ENCODE results near the gene KRR1.
"Not testable (repeated sequence)": the region's sequence is repeated elsewhere in the genome, so short reads cannot be mapped to it uniquely, and the experiment has no call there.

The KRR1 gene

DNA sequence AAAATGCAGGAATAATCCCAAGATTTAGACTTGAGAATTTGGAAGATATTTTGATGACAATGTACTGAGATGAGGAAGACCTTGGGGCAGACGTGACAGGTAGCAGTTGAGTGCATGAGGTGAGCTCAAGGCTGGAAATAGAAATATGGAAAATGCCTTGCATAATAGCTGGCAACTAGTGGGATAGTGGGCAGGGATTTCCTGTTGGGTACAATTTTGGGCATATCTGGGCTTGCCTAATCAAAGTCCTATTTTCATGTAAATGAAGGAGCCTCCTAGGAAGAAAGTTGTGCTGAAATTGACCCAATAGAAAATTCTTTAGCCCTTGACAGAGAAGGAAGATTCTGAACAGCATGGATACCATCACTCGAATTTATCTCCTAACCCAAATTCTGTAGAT, 37.3 kb downstream of the KRR1 start:
- no peak for DNase-seq

DNA sequence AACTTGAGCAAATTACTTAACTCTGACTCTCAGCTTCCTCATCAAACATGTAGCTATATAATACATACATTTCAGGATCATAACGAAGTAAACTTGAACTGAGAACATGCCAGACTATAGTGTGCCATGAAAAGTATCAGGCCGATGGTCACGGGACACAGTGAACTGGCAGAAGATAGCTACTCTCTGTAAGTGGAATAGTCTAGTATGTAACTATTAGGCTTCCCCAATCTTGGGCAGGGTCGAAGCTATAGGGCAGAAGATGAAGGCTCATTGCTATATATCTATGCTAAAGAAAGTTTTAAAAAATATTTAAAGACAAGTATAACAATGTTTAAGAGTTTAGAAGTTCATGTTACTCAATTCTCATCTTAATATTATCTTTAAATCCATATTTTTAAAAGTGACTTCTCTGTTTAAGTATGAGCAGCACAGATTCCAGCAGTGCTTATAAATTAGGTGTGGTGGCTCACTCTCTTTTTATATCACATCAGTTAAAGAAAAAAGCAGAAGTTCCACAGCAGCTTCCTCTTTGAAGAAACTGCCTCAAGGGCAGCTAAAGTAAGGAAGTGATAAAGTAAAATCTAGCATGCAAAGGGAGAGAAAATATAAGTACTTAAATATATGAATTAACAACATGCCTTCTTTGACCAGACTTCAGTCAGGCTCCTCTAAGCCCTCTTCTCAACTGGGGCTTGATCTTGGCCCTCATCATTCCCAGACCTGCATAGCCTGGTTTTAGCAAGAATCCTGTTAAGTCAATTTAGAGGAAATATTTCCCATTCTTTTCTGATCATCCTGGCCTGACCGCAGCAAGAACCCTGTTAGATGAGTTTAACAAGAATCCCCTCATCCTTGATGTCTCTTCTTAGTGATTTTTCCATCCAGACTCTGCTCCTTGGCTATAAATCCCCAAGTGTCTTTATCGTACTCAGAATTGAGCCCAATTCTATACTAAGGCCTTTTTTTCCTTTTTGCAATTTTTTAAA, 39.2 kb downstream of the KRR1 start:
- no peak for DNase-seq

DNA sequence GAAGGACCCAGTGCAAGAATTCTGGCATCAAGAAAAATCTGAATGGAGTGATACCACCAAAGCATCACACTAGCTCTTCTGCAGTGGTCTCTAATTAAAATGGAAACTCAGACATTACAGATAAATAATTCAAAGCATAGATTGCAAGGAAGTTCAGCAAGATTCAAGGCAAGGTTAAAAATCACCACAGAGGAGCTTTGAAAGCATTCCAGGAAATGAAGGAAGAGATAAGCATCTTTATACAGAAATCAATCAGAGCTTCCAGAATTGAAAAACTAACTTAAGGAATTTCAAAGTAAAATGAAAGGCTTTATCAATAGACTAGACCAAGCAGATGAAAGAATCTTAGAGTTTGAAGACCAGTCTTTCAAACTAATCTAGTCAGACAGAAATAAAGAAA, 51.2 kb downstream of the KRR1 start:
- DNase-seq: no peak

GRCh38 chr12:75459755-75460154, 51.7 kb downstream of the KRR1 start:
- DNase-seq: no peak

- DNase-seq: not testable (repeated sequence)
Measured at GRCh38 chr12:75457866-75458265, 53.5 kb downstream of the KRR1 start.

- DNase-seq: no peak
Measured at GRCh38 chr12:75457191-75457590, 54.2 kb downstream of the KRR1 start.

- no peak for DNase-seq
Measured at GRCh38 chr12:75455839-75456238, 55.6 kb downstream of the KRR1 start.

DNA sequence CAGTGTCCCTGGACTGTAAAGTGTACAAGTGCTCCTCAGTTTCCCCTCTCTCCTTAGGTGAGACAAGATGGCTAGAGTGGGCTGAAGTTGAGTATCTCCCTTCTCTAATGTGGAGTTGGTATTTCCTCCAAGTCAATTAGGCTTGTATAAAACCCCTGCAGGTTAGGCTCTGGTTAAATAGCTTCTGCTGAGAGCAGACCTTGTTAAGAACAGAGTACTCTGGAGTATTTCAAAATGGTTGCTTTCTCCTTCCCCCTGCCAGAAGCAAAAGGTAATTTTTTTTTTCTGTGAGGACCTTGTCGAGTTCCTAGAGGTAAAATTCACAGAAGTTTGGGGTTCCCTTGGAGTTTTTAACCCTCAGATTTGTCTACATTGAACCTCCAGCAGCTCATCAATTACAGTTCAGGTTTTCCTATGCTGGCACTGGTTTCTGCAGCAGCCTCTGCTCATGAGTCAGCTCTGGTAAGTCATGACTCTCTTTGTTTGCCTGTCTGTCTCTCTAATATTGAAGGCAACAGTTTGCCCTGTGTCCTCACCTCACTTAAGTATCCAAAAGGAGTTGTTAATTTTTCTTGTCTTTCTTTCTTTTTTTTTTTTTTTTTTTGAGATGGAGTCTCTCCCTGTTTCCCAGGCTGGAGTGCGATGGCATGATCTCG, 58.6 kb downstream of the KRR1 start:
- DNase-seq: no peak

DNA sequence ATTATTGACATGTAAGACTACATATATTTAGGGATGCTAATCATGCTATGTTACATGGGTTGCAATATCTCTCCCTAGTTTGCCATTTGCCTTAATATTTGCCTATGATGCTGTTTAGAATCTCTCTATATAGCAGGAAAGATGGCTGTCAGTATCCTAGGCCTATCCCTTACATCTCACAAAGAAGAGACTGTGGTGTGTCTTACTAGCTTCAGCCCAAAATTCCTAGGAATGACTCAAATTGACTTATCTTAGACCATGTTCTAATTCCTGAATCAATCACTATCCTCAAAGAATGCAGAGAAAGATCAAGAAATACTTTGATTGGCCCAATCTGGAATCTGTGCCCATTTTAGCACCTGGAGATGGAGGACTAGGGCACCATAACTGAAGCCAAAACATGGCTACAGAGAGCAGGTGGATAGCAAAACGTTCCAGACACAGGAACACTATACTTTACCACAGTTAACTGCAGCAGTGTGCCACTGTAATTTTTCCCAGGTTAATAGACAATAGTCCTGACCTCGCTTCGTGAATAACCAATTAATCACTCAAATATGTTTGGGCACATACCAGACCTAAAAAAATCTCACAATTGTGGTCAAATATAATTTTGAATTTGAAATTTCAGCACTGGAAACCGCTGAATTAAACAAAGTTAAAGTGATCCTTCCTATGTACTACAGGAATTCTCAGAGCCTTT, 63.6 kb downstream of the KRR1 start:
- no peak for DNase-seq

DNA sequence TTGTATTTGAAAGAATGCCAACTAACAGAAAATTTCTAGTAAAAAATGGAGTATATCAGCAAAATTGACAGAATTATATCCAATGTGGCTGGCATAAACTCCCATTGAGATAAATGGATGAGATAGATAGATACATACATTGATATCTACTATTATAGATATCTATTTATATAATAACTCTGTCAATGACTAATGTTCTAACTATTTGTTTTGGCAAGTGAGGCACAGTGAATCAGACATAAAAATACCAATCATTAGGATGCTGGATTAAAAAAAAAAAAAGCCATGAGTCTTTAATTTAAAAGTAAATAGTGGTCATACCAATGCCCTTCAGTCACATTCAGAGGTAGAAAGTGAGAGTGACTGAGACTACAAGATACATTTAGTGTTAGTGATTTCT, 64.6 kb downstream of the KRR1 start:
- DNase-seq: no peak

DNA sequence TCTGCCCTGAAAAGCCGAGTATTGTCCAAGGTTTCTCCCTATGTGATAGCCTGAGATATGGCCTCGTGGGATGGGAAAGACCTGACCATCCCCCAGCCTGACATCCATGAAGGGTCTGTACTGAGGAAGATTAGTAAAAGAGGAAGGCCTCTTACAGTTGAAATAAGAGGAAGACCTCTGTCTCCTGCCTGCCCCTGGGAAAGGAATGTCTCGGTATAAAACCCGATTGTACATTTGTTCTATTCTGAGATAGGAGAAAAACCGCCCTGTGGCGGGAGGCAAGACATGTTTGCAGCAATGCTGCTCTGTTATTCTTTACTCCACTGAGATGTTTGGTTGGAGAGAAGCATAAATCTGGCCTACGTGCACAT, 66.3 kb downstream of the KRR1 start:
- not testable (repeated sequence) for DNase-seq

DNA sequence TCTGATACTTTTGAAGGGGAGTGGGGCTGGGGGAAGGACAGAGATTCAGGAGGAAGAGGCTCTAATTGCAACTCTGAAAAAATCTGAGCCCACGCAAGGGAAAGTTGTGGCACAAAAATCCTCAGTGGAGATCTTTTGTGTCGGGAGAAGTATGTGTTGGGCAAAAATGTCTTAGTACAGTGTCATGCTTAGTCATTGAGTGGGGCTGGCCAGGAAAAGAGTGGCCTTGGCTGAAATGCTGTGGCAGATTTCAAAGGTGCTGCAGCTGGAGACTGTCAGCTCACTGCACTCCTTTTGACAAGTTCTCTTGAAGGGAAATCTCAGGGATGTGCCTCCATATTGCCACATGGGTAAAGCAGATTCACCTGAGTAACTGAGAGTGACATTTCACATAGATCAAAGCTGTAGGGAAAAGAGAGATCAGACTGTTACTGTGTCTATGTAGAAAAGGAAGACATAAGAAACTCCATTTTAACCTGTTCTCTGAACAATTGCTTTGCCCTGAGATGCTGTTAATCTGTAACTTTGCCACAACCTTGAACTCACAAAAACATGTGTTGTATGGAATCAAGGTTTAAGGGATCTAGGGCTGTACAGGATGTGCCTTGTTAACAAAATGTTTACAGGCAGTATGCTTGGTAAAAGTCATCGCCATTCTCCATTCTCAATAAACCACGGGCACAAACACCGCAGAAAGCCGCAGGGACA, 66.8 kb downstream of the KRR1 start:
- DNase-seq: no peak

- no peak for DNase-seq
Measured at GRCh38 chr12:75443709-75444108, 67.7 kb downstream of the KRR1 start.

- not testable (repeated sequence) for DNase-seq
Measured at GRCh38 chr12:75442454-75442853, 69.0 kb downstream of the KRR1 start.

GRCh38 chr12:75441687-75442449, 69.5 kb downstream of the KRR1 start:
- not testable (repeated sequence) for DNase-seq
